Brain microvascular endothelial cell (primary cell): ENCODE results near the gene EPHB2.
A peak's percentile ranks its signal among the peaks of the same experiment; 100 is the strongest.

Experiments used
- DNase-seq: peaks from one replicate; pipeline ENCODE4 v3.0.0-alpha.2; 2020
- H3K27ac ChIP-seq: fragments of 250-450 bp; sonication (Bioruptor Pico); 2 replicates; pipeline ENCODE4 v1.5.1; 2020; ENCODE audit warnings: mild to moderate bottlenecking, moderate library complexity
- H3K27me3 ChIP-seq: fragments of 250-450 bp; sonication (Bioruptor Pico); replicated peaks from 2 replicates; pipeline ENCODE4 v1.5.1; 2020; ENCODE audit warnings: mild to moderate bottlenecking
- H3K36me3 ChIP-seq: fragments of 250-450 bp; sonication (Bioruptor Pico); replicated peaks from 2 replicates; pipeline ENCODE4 v1.5.1; 2020; ENCODE audit warnings: mild to moderate bottlenecking
- H3K4me3 ChIP-seq: 2 replicates; pipeline ENCODE4 v1.5.1; 2011; ENCODE audit warnings: low read depth, mild to moderate bottlenecking, control low read depth, low read length, moderate library complexity
- CTCF ChIP-seq: IDR thresholded peaks from 2 replicates; pipeline ENCODE4 v1.5.1; 2011; ENCODE audit warnings: low read depth, mild to moderate bottlenecking, moderate library complexity, low read length, control low read depth, inconsistent platforms; ENCODE audit errors: missing control alignments
- in situ Hi-C: cut with HindIII; loops from 2 replicates; pipeline ENCODE4 v1.10.0; 2017; ENCODE audit warnings: low sequenced_read_pairs, low pct_ligation_motif_present

EPHB2 gene

DNA sequence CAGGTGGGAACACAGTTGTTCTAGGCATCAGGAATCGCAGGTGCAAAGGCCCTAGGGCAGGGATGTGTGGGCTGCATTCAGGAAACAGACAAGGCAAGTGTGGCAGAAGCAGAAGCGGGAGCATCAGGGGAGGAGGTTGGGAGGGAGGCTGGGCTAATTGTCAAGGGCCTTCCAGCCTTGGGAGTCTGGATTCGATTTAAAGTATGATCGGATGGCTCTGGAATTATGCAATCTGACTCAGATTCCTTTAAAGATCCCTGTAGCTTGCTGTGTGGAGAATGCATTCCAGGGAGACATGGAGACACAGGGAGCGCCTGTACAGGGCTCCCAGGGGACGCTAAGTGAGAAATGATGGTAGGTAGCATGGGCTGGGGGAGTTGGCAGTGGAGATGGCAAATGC, 175.6 kb downstream of the EPHB2 start:
- in situ Hi-C loops, result loop anchor here (25.0 kb wide), 1 partner anchor 199 kb away; no protein-coding TSS in a partner anchor
- H3K36me3 ChIP-seq, result no peaks in the 10 kb centered on the region
- TF ChIP-seq CTCF, result no peak
- no peaks in the 10 kb centered on the region for H3K27me3 ChIP-seq
- no peak for DNase-seq
- H3K27ac ChIP-seq, result no peak overlapping the region
- no peak overlapping the region for H3K4me3 ChIP-seq

DNA sequence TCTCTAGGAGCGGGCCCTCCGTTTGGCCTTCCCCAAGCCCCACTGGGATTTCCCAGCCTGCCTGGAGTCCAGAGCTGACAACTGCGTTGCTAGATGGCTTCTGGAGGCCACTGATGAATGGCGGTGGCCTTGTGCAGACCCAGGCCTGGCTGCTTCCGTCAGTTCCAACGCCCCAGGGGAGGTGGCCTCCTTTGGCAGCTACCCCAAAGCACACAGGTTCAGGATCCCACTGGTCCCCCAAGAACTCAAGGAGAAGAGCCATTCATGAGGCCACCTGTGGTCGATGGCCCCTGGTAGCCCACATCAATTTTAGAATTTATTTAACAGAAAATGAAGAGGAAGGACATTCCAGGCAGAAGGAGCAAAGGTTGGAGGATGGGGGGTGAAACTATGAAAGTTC, 176.9 kb downstream of the EPHB2 start:
- no peak for TF ChIP-seq CTCF
- in situ Hi-C loops, result loop anchor here (25.0 kb wide), 1 partner anchor 200 kb away; no protein-coding TSS in a partner anchor
- Histone ChIP-seq H3K4me3 (no peak overlapping the region), H3K36me3 (no peaks in the 10 kb centered on the region), H3K27me3 (no peaks in the 10 kb centered on the region), H3K27ac (no peak overlapping the region)
- no peak for DNase-seq

GRCh38 chr1:22888320-22889075, 177.9 kb downstream of the EPHB2 start:
- H3K4me3 ChIP-seq, result no peak overlapping the region
- TF ChIP-seq CTCF, result no peak
- in situ Hi-C loops, result loop anchor here (25.0 kb wide), 1 partner anchor 201 kb away; no protein-coding TSS in a partner anchor
- H3K27ac ChIP-seq, result no peak overlapping the region
- no peaks in the 10 kb centered on the region for H3K27me3 ChIP-seq
- DNase-seq, result peak; percentile 18
- H3K36me3 ChIP-seq, result peaks cover 4% of the 10 kb centered on the region

DNA sequence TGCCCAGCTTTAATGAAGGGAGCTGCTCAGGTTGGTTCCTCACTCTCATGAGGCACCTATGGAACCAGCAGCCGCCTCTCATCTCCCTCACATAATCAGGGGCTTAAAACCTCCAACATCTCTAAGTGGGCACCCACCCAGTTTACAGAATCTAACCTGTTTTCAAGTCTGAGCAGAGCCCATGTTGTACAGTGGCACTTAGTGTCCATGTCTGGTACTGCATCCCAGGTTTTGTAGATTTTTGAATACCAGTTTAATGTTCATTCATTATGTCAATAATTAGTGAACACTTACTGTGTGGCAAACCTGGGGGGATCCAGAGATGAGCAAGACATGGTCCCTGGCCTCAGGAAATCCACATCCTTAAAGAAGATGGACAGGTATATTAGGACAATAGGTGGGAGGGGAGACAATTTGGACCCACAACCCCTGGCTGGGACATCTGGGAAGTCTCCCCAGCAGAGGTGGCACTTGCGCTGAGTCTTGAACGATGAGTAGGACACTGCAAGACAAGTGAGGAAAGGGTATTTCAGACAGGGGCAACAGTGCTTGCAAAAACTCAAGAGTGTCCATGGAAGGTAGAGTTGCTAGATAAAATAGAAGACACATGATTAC, 178.7 kb downstream of the EPHB2 start:
- H3K4me3 ChIP-seq, result no peak overlapping the region
- H3K27me3 ChIP-seq, result no peaks in the 10 kb centered on the region
- peak; percentile 41 for DNase-seq
- in situ Hi-C loops, result loop anchor here (25.0 kb wide), 1 partner anchor 202 kb away; no protein-coding TSS in a partner anchor
- peak; percentile 82 for TF ChIP-seq CTCF
- no peak overlapping the region for H3K27ac ChIP-seq
- H3K36me3 ChIP-seq, result peaks cover 6% of the 10 kb centered on the region

- no peak for TF ChIP-seq CTCF
- Histone ChIP-seq H3K4me3 (no peak overlapping the region), H3K27ac (no peak overlapping the region), H3K27me3 (no peaks in the 10 kb centered on the region), H3K36me3 (peaks cover 9% of the 10 kb centered on the region)
- in situ Hi-C loops, result loop anchor here (25.0 kb wide), 1 partner anchor 205 kb away; no protein-coding TSS in a partner anchor
- DNase-seq, result no peak
These were observed 182.2 kb downstream of the EPHB2 start for GRCh38 chr1:22892789-22893188.
